ENCODE data around the gene PRSS2. TPM values are rescaled to one million over a fixed set of nuclear protein-coding genes. Genes with fewer than 3 reads are reported as not detected.

PRSS2 gene
- total and polyA plus RNA-seq, 2 donors (not counting 3 experiments of a cell fraction or from before 2014, with no cell fraction given), result 0.25 TPM; not detected in 1

- Histone ChIP-seq H3K4me3 (replicated peaks in 1 of 3; ENCODE audit: insufficient read depth in 1 of 3, low read depth in 1 of 3, low read length in 3 of 3) (no peak overlapping the region), H3K79me2 (ENCODE audit: control insufficient read depth, insufficient read depth, low read length) (no peaks in the 10 kb centered on the region), H2AFZ (ENCODE audit: low read depth, low read length) (no peak overlapping the region), H3K4me2 (ENCODE audit: insufficient read depth, low read length) (no peak overlapping the region), H3K9me1 (replicated peaks; ENCODE audit: control insufficient read depth, extremely low read depth, insufficient read depth, low read length) (no peaks in the 10 kb centered on the region), H3K36me3 (ENCODE audit: control insufficient read depth in 2 of 2, extremely low read depth in 1 of 2, insufficient read depth in 2 of 2, low read length in 2 of 2) (no peaks in the 10 kb centered on the region), H3K27me3 (ENCODE audit: control insufficient read depth in 2 of 2, insufficient read depth in 2 of 2, low read length in 2 of 2) (peaks cover 6% of the 10 kb centered on the region in 2 experiments), H3K9ac (replicated peaks; ENCODE audit: extremely low read depth, insufficient read depth, low read length) (no peak overlapping the region), H4K20me1 (replicated peaks; ENCODE audit: control insufficient read depth, extremely low read depth, insufficient read depth, low read length) (no peaks in the 10 kb centered on the region), H3K4me1 (ENCODE audit: control insufficient read depth, extremely low read depth, insufficient read depth, low read length) (peaks cover 3% of the 10 kb centered on the region), H3K9me3 (replicated peaks; ENCODE audit: control insufficient read depth, insufficient read depth, low read length) (no peaks in the 10 kb centered on the region), H3K27ac (ENCODE audit: insufficient read depth, low read depth, low read length) (no peak overlapping the region)
- ChIA-PET POLR2A (no interaction called here), CTCF (interaction anchor here (1.2 to 3.0 kb wide), 2 partner anchors 9 to 30 kb away, joined by 4 to 15 read pairs; no protein-coding TSS in a partner anchor)
- FAIRE-seq, result no peak
- dilution Hi-C loops (cut with MboI; ENCODE audit: extremely low pct_ligation_motif_present, low sequenced_read_pairs) (no loop called here), intact Hi-C loops (cut with micrococcal nuclease) (no loop called here)
- DNase-seq (ENCODE audit: low read depth, low spot score), result no peak
- TF ChIP-seq EZH2 (IDR thresholded peaks at IDR 0.05; ENCODE audit: borderline replicate concordance, low read depth, low read length, severe bottlenecking), result no peak
- TF ChIP-seq CTCF (IDR thresholded peaks at IDR 0.05; ENCODE audit: extremely low read depth in 1 of 2, insufficient read depth in 1 of 2, low read depth in 1 of 2, low read length in 2 of 2), result no peak
- TF ChIP-seq POLR2AphosphoS5 (IDR thresholded peaks at IDR 0.05; ENCODE audit: insufficient read depth, low read depth, low read length), result no peak
- TF ChIP-seq FOS (IDR thresholded peaks at IDR 0.05; ENCODE audit: borderline replicate concordance, insufficient read depth, low read length), result no peak
- no peak for TF ChIP-seq MYC (IDR thresholded peaks at IDR 0.05; ENCODE audit: low read depth, low read length)
- BruUV-seq (replicated peaks), result no TSS peak
Observed at GRCh38 chr7:142752376-142753225, 18.2 kb upstream of the PRSS2 start.
